K562 (cell line): ENCODE results near the gene PRDM11. TPM values are rescaled to one million over a fixed set of nuclear protein-coding genes. Genes with fewer than 3 reads are reported as not detected.

Experiments used
- ATAC-seq: fragments of 200-7000 bp; cut with Tn5 transposase; 3 replicates; pipeline ENCODE4 v1.9.1; 2020; ENCODE audit warnings: moderate library complexity
- BruUV-seq: library from RNA; stranded (reverse); fragments of 400-500 nt; replicated peaks from 2 replicates; lab custom pipeline; 2021; lab: Mats Ljungman, UMichigan
- CTCF ChIA-PET: fragments of 300-600 bp; formaldehyde crosslinking; extraction: SDS; loops from one replicate; lab custom pipeline; 2021; ENCODE audit warnings: low intra/inter-chr PET ratio; lab: Yijun Ruan, JAX
- POLR2A ChIA-PET: fragments of 300-600, 350-650 bp; sonication (Branson Sonifier 250); formaldehyde crosslinking; extraction: SDS; loops from one replicate; lab custom pipeline; 2021; ENCODE audit warnings: antibody characterized with exemption, inconsistent platforms; lab: Yijun Ruan, JAX
- DNase-seq, 4 experiments: peaks; one replicate each; pipeline versions ENCODE4 v3.0.0 to v3.0.0-alpha.2; 2011 to 2018; ENCODE audit warnings: low spot score in 3 of 4, mixed read lengths in 3 of 4; ENCODE audit errors: extremely low read depth in 1 of 4
- FAIRE-seq: peaks from 2 replicates; lab custom pipeline; 2011; peaks lifted over from hg19 to GRCh38; lab: Jason Lieb, UNC
- H2AFZ ChIP-seq: 2 replicates; pipeline ENCODE4 v1.6.0; 2011; ENCODE audit warnings: low read depth, low read length, control low read depth, inconsistent platforms
- H3K27ac ChIP-seq: fragments of 200-600 bp; 3 replicates; pipeline ENCODE4 v1.8.0; 2011; ENCODE audit warnings: low read depth, mild to moderate bottlenecking, control low read depth, inconsistent platforms, low read length, moderate library complexity, mixed read lengths; ENCODE audit errors: extremely low read depth
- H3K27me3 ChIP-seq, 2 experiments: fragments of 300-600 bp in 1 of 2; 2 replicates in 1 of 2; 3 replicates in 1 of 2; pipeline versions ENCODE4 v1.6.0 to v1.8.0; 2011; ENCODE audit warnings: inconsistent platforms in 2 of 2, low read length in 2 of 2, mild to moderate bottlenecking in 1 of 2, mixed read lengths in 1 of 2, moderate library complexity in 1 of 2; ENCODE audit not compliant: control insufficient read depth in 2 of 2, insufficient read depth in 2 of 2
- H3K36me3 ChIP-seq: fragments of 300-600 bp; 3 replicates; pipeline ENCODE4 v1.8.0; 2011; ENCODE audit warnings: mild to moderate bottlenecking, low read length, inconsistent platforms; ENCODE audit not compliant: control insufficient read depth, insufficient read depth
- H3K4me1 ChIP-seq, 2 experiments: fragments of 200-600 bp in 1 of 2; replicated peaks in 1 of 2; 2 replicates in 1 of 2; 3 replicates in 1 of 2; pipeline versions ENCODE4 v1.5.1 to v1.8.0; 2011; ENCODE audit warnings: inconsistent platforms in 2 of 2, low read length in 2 of 2, mild to moderate bottlenecking in 1 of 2, mixed read lengths in 1 of 2, moderate library complexity in 1 of 2; ENCODE audit not compliant: control insufficient read depth in 2 of 2, insufficient read depth in 2 of 2
- H3K4me2 ChIP-seq: 2 replicates; pipeline ENCODE4 v1.6.1; 2011; ENCODE audit warnings: low read length, control low read depth, inconsistent platforms, mixed read lengths; ENCODE audit not compliant: insufficient read depth
- H3K4me3 ChIP-seq: fragments of 200-600 bp; sonication (generic), shearing (Covaris generic); 2 replicates; pipeline ENCODE4 v1.5.1; 2016; ENCODE audit warnings: control low read depth, inconsistent platforms
- H3K79me2 ChIP-seq: fragments of 200-600 bp; 3 replicates; pipeline ENCODE4 v1.8.0; 2011; ENCODE audit warnings: low read length, inconsistent platforms; ENCODE audit not compliant: control insufficient read depth, insufficient read depth
- H3K9ac ChIP-seq, 2 experiments: 2 replicates each; pipeline versions ENCODE4 v1.6.0 to v1.6.1; 2011; ENCODE audit warnings: low read depth in 2 of 2, low read length in 2 of 2, control low read depth in 1 of 2, inconsistent platforms in 1 of 2, mild to moderate bottlenecking in 1 of 2, mixed read lengths in 1 of 2; ENCODE audit not compliant: insufficient read depth in 1 of 2
- H3K9me1 ChIP-seq: one replicate; pipeline ENCODE4 v1.6.0; 2011; ENCODE audit warnings: inconsistent platforms, mild to moderate bottlenecking, low read length, moderate library complexity; ENCODE audit not compliant: control insufficient read depth, insufficient read depth
- H3K9me3 ChIP-seq: replicated peaks from 2 replicates; pipeline ENCODE4 v1.5.1; 2011; ENCODE audit warnings: low read depth, low read length, inconsistent platforms; ENCODE audit not compliant: control insufficient read depth, insufficient read depth
- H4K20me1 ChIP-seq: replicated peaks from 2 replicates; pipeline ENCODE4 v1.6.1; 2011; ENCODE audit warnings: low read length, inconsistent platforms, mixed read lengths; ENCODE audit not compliant: control insufficient read depth, insufficient read depth
- IRF1 ChIP-seq: sonication (generic); formaldehyde crosslinking; IDR thresholded peaks from 2 replicates; pipeline ENCODE4 v1.8.0; 2022; ENCODE audit warnings: missing genetic modification reagents, mild to moderate bottlenecking, borderline replicate concordance
- LARP7 ChIP-seq: fragments of 450-650 bp; IDR thresholded peaks from 2 replicates; pipeline ENCODE4 v1.6.1; 2016
- RBM25 ChIP-seq: fragments of 200-400 bp; formaldehyde crosslinking; IDR thresholded peaks from 2 replicates; pipeline ENCODE4 v1.6.1; 2018; ENCODE audit warnings: low read length, low read depth, moderate library complexity; ENCODE audit not compliant: severe bottlenecking
- ZNF280A ChIP-seq: fragments of 450-650 bp; IDR thresholded peaks from 2 replicates; pipeline ENCODE4 v1.6.1; 2018; ENCODE audit warnings: mild to moderate bottlenecking, low read depth; ENCODE audit not compliant: partially characterized antibody
- ZNF778 ChIP-seq: fragments of 450-650 bp; formaldehyde crosslinking; IDR thresholded peaks from 2 replicates; pipeline ENCODE4 v1.4.0; 2020; ENCODE audit warnings: mild to moderate bottlenecking, moderate library complexity
- WGBS: fragments of 100-300 bp; shearing (Covaris generic); methylation state at CpG from one replicate; pipeline ENCODE4 v1.1.6; 2016; ENCODE audit warnings: low coverage, mixed read lengths; ENCODE audit not compliant: insufficient coverage; ENCODE audit errors: missing lambda C conversion rate; 5-methylcytosine and 5-hydroxymethylcytosine counted together
- in situ Hi-C: fragments of 300-500 bp; cut with MboI; formaldehyde crosslinking; loops from 4 replicates; pipeline ENCODE4 v1.15.0; 2018; ENCODE audit warnings: inconsistent platforms, mixed read lengths
- intact Hi-C: fragments of 100-400 bp; cut with micrococcal nuclease; formaldehyde crosslinking; loops from 2 replicates; pipeline ENCODE4 v1.14.2; 2022
- polyA plus RNA-seq, 8 experiments: library from polyadenylated mRNA; depleted of rRNA in 4 of 8; stranded (reverse) in 5 of 8; unstranded in 3 of 8; fragments of >200 nt; fragmentation: Nextera tagmentation in 2 of 8; fragmentation: Illumina TruSeq in 1 of 8; extraction: Ambion mirVana in 2 of 8; extraction: Trizol in 1 of 8; gene quantifications; 2 replicates each; pipeline versions ENCODE4 v1.2.1 to v1.2.3, GENCODE V29; 2011 to 2014; ENCODE audit warnings: inconsistent platforms in 1 of 8, missing spikeins in 1 of 8
- total RNA-seq, 7 experiments: library from RNA; depleted of rRNA in 6 of 7; stranded (reverse); fragments of >200 nt in 6 of 7; fragmentation: Illumina TruSeq in 2 of 7; extraction: Trizol in 2 of 7; gene quantifications; 2 replicates each; pipeline versions ENCODE4 v1.2.1 to v1.2.3, GENCODE V29; 2011 to 2021; ENCODE audit warnings: low replicate concordance in 1 of 7

The PRDM11 gene
- total and polyA plus RNA-seq, 9 of the 15 experiments (the other 6 are each of a cell fraction or from before 2014, with no cell fraction given): 0.01 to 1.1 (median 0.29) TPM

- intact Hi-C loops: no loop called here
- no peak for FAIRE-seq
Measured at GRCh38 chr11:45168366-45169130, 22.1 kb downstream of the PRDM11 start.

More at GRCh38 chr11:45168366-45169130, 22.1 kb downstream of the PRDM11 start:
- ChIA-PET POLR2A (interaction anchor here (1.1 kb wide), 1 partner anchor 14 kb away, joined by 4 read pairs; no protein-coding TSS in a partner anchor), CTCF (no interaction called here)
- Histone ChIP-seq H3K9me1 (no peaks in the 10 kb centered on the region), H4K20me1 (peaks cover 9% of the 10 kb centered on the region; the same call in 1 of the 2 replicates), H3K36me3 (no peaks in the 10 kb centered on the region), H3K4me3 (no peak overlapping the region), H3K27me3 (peaks cover 0 to 16% of the 10 kb centered on the region in 2 experiments; a peak in 3 of 5 replicates), H3K4me1 (no peaks in the 10 kb centered on the region), H3K9ac (no peak overlapping the region), H3K4me2 (no peak overlapping the region)
- no peak for ATAC-seq
- no peak for DNase-seq
- BruUV-seq: no TSS peak
- in situ Hi-C loops: no loop called here
- no peak for TF ChIP-seq ZNF280A
- no peak for TF ChIP-seq RBM25
- TF ChIP-seq LARP7: no peak
- TF ChIP-seq IRF1 (CRISPR knock-in tag): no peak
- no peak for TF ChIP-seq ZNF778 (CRISPR knock-in tag)
- TF ChIP-seq, all 486 proteins: peak for 0
- Histone ChIP-seq H2AFZ (no peak overlapping the region), H3K79me2 (no peaks in the 10 kb centered on the region), H3K9me3 (no peaks in the 10 kb centered on the region), H3K27ac (no peak overlapping the region)
- 0% methylated on average over 10 of the region's 10 CpGs for WGBS
